ENCODE data around the gene MLLT6. TPM values are rescaled to one million over a fixed set of nuclear protein-coding genes. Genes with fewer than 3 reads are reported as not detected.

Gene MLLT6
- total and polyA plus RNA-seq, 2 of the 4 experiments (the other 2 are of a cell fraction): 7.2 to 21.2 TPM

DNA sequence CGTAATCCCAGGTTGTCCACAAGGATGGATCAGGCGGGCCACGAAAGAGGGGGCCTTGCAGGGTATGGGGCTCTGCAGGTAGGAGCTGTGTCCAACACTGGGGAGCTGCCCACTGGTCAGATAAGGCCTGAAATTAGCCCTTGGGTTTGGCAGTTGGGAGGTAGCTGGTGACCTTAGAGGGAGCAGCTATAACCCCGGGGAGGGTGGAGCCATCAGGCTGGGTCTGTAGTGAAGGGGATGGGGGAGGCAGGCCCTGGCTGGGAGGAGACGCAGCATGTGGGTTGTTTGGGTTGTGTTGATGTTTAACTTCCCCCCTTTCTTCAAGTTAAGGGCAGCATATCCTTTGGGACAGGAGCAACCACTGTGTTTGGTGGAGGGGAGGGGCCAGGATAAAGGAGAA, 5.9 kb downstream of the MLLT6 start:
- H3K9me3 ChIP-seq (ENCODE audit: control insufficient read depth, insufficient read depth, low read length): no peaks in the 10 kb centered on the region
- in situ Hi-C loops (cut with MboI; ENCODE audit: low sequenced_read_pairs): no loop called here

More for the DNA sequence above, 5.9 kb downstream of the MLLT6 start:
- Histone ChIP-seq H2AK9ac (replicated peaks; ENCODE audit: low read depth, low read length, poor library complexity) (no peak overlapping the region), H2BK5ac (ENCODE audit: low read depth, low read length, poor library complexity, severe bottlenecking) (no peak overlapping the region), H3K4ac (ENCODE audit: low read depth, low read length) (no peak overlapping the region), H3K23ac (ENCODE audit: low read depth, low read length) (no peak overlapping the region), H3K18ac (ENCODE audit: low read depth, low read length) (no peak overlapping the region), H3K9ac (ENCODE audit: low read depth, low read length) (no peak overlapping the region), H4K5ac (ENCODE audit: low read depth, low read length) (no peak overlapping the region), H3K79me1 (ENCODE audit: low read depth in 1 of 2, low read length in 2 of 2) (peaks cover 17 to 42% of the 10 kb centered on the region in 2 experiments; a peak in 3 of 4 replicates), H3K4me3 (ENCODE audit: insufficient read depth, low read depth, low read length) (no peak overlapping the region), H3K9me1 (ENCODE audit: insufficient read depth, low read length) (peaks cover 3% of the 10 kb centered on the region; the same call in 1 of the 2 replicates), H2AFZ (replicated peaks; ENCODE audit: low read length, poor library complexity) (no peak overlapping the region), H3K27me3 (ENCODE audit: control insufficient read depth, insufficient read depth, low read length) (no peaks in the 10 kb centered on the region), H3K4me1 (ENCODE audit: control insufficient read depth, insufficient read depth, low read length) (peaks cover 4% of the 10 kb centered on the region; the same call in 1 of the 2 replicates), H2AK5ac (ENCODE audit: low read depth, low read length) (no peak overlapping the region), H3K36me3 (ENCODE audit: control insufficient read depth, insufficient read depth, low read length) (peaks cover 58% of the 10 kb centered on the region), H2BK20ac (ENCODE audit: low read depth, low read length) (no peak overlapping the region), H4K20me1 (ENCODE audit: insufficient read depth, low read length) (peaks cover 27% of the 10 kb centered on the region; the same call in 1 of the 2 replicates), H3K56ac (ENCODE audit: extremely low read depth, insufficient read depth, low read length) (no peak overlapping the region), H2BK15ac (ENCODE audit: low read depth, low read length) (no peak overlapping the region), H3K4me2 (ENCODE audit: low read depth, low read length) (no peak overlapping the region), H3K14ac (replicated peaks; ENCODE audit: low read depth, low read length) (no peak overlapping the region), H4K91ac (ENCODE audit: insufficient read depth, low read depth, low read length) (no peak overlapping the region), H3K27ac (ENCODE audit: insufficient read depth, low read length) (no peak overlapping the region), H4K8ac (ENCODE audit: low read depth in 2 of 2, low read length in 2 of 2) (no peak overlapping the region), H2BK120ac (ENCODE audit: low read depth, low read length) (no peak overlapping the region)
- ChIA-PET CTCF (no interaction called here), POLR2A (ENCODE audit: unreplicated experiment) (no interaction called here)
- no TSS peak for BruUV-seq (replicated peaks)
- dilution Hi-C loops (cut with HindIII; ENCODE audit: low sequenced_read_pairs, unreplicated experiment) (no loop called here), intact Hi-C loops (cut with micrococcal nuclease) (no loop called here)
- DNase-seq (no peak), ATAC-seq (ENCODE audit: low read depth) (no peak)
- TF ChIP-seq MAFK (IDR thresholded peaks at IDR 0.05; ENCODE audit: low read depth, low read length): no peak
- TF ChIP-seq, protein P1, sequence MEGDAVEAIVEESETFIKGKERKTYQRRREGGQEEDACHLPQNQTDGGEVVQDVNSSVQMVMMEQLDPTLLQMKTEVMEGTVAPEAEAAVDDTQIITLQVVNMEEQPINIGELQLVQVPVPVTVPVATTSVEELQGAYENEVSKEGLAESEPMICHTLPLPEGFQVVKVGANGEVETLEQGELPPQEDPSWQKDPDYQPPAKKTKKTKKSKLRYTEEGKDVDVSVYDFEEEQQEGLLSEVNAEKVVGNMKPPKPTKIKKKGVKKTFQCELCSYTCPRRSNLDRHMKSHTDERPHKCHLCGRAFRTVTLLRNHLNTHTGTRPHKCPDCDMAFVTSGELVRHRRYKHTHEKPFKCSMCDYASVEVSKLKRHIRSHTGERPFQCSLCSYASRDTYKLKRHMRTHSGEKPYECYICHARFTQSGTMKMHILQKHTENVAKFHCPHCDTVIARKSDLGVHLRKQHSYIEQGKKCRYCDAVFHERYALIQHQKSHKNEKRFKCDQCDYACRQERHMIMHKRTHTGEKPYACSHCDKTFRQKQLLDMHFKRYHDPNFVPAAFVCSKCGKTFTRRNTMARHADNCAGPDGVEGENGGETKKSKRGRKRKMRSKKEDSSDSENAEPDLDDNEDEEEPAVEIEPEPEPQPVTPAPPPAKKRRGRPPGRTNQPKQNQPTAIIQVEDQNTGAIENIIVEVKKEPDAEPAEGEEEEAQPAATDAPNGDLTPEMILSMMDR (conservative IDR thresholded peaks at IDR 0.05; ENCODE audit: low read depth, low read length): no peak
- TF ChIP-seq, protein P2, sequence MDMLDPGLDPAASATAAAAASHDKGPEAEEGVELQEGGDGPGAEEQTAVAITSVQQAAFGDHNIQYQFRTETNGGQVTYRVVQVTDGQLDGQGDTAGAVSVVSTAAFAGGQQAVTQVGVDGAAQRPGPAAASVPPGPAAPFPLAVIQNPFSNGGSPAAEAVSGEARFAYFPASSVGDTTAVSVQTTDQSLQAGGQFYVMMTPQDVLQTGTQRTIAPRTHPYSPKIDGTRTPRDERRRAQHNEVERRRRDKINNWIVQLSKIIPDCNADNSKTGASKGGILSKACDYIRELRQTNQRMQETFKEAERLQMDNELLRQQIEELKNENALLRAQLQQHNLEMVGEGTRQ (IDR thresholded peaks at IDR 0.05; ENCODE audit: low read depth, low read length): no peak
- WGBS, 2 experiments (ENCODE audit: extremely low coverage in 2 of 2, insufficient read length in 1 of 2): 94% methylated on average over 2 of the region's 5 CpGs; no CpG with 5 or more reads in 1 of the 2 experiments
